Coronary artery (tissue), 2 donors: Measurements from ENCODE around the gene SCFD2.
A peak's percentile ranks its signal among the peaks of the same experiment; 100 is the strongest.

Source experiments
- DNase-seq: peaks from one replicate; pipeline ENCODE4 v3.0.0-alpha.2; 2017; ENCODE audit warnings: low spot score
- H3K27ac ChIP-seq, 2 donors: fragments of 200-600 bp; sonication (generic); one replicate each; pipeline ENCODE4 v1.5.1; 2016 to 2019
- H3K4me3 ChIP-seq: fragments of 200-600 bp; sonication (generic); 2 replicates; pipeline ENCODE4 v1.5.1; 2016; ENCODE audit warnings: mild to moderate bottlenecking, moderate library complexity
- CTCF ChIP-seq: fragments of 200-600 bp; sonication (generic); IDR thresholded peaks from one replicate; pipeline ENCODE4 v1.5.1; 2019; ENCODE audit warnings: antibody characterized with exemption

SCFD2 gene

DNA sequence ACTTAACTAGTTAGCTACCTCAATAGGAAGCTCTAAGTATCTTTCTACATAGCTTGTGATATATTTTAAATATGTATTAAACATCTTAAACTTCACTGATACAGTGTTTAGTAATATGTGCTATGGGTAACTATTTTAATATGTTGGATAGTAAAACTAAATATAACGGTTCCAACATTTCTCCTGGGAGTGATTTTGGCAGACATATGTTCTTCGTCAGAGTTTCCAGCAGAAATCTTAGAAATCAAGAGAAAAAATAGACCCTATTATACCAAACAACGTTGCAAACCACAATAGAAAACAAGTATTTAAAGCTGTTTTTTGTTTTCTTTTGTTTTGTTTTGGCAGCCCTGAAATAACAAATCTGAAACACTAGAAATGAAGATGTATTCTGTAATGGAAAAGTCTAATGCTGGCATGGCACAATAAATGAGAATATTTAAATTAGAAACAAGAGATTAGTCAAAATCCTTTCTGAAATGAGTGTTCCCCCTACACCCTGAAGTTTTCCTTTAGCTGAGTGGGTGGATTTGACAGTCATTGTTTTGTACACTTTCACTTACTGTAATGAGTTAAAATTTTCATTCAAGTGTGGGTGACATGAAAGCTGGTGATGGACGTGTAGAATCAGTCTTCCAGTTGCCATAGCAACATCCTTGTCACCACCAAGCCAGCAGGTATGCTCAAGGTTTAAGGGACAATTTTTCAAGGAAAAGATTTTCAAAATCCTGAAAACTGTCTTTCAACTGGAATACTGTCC, 233.5 kb downstream of the SCFD2 start:
- TF ChIP-seq CTCF = no peak
- DNase-seq = no peak
- Histone ChIP-seq H3K27ac (peak overlapping the region; percentile 4 to 10), H3K4me3 (no peak overlapping the region)

- no peak overlapping the region for H3K27ac ChIP-seq
- no peak overlapping the region for H3K4me3 ChIP-seq
- TF ChIP-seq CTCF = no peak
- DNase-seq = no peak
Observed at GRCh38 chr4:53131562-53131925, 234.3 kb downstream of the SCFD2 start.

DNA sequence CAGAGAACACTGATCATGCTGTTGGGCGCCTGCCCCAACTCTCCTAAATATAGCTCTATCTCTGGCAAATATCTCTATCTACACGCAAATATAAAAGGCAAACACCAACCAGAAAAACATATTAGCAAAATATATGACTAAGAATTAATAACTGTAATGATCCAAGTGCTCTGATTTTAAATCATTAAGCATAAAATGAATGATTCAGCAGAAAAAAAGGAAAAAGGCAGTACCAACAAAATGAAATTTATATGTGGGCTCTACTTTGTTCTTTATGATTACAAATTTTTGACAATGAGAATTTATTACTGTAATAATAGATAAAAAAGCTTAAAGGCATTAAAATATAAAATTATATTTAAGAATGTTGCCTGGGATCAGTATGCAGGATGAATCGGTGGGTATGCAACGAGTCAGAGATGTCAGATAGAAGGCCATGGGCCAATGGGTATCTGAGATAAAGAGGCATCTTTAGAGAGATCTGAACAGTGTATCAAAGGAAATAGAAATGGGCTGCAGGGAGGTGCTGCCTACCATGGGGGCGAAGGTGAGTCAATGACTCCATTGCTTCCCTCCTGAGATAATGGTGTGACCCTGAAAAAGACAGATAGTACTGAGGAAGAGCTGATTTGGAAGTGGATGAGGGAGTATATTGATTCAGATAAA, 234.8 kb downstream of the SCFD2 start:
- no peak for TF ChIP-seq CTCF
- DNase-seq = no peak
- Histone ChIP-seq H3K4me3 (no peak overlapping the region), H3K27ac (no peak overlapping the region)

GRCh38 chr4:53128706-53129357, 237.0 kb downstream of the SCFD2 start:
- DNase-seq = no peak
- H3K4me3 ChIP-seq = no peak overlapping the region
- TF ChIP-seq CTCF = no peak
- no peak overlapping the region for H3K27ac ChIP-seq

DNA sequence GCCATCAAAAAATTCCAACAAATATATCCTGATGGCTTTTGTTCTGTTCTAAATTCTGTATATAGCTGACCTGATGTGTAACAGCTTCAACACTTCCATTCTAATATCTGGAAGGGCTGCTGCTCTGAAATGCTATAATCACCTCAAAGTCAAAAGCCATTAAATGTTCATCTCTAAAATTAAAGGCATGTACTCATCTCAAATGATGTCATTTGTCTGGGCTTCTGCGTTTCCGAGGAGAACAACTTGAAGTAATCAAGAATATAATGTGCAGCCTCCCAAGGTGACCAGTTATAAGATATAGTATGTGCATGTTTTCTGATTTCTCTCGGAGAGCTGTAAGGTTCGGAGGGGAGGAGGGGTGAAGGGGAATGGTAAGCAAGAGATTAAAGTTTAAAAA, 237.6 kb downstream of the SCFD2 start:
- no peak for DNase-seq
- no peak for TF ChIP-seq CTCF
- H3K4me3 ChIP-seq = no peak overlapping the region
- H3K27ac ChIP-seq = no peak overlapping the region

- Histone ChIP-seq H3K27ac (no peak overlapping the region), H3K4me3 (no peak overlapping the region)
- no peak for DNase-seq
- TF ChIP-seq CTCF = no peak
Observed at GRCh38 chr4:53127365-53127764, 238.5 kb downstream of the SCFD2 start.
